SK-N-SH (cell line): ENCODE results near the gene EZH1. TPM values are rescaled to one million over a fixed set of nuclear protein-coding genes. Genes with fewer than 3 reads are reported as not detected.
A peak's percentile ranks its signal among the peaks of the same experiment; 100 is the strongest.

Source experiments
- CTCF ChIA-PET: fragments of 300-600, 350-600 bp; formaldehyde crosslinking; extraction: SDS; loops from one replicate; lab custom pipeline; 2021; lab: Yijun Ruan, JAX
- POLR2A ChIA-PET: fragments of 350-600 bp; sonication (Branson Sonifier 250); formaldehyde crosslinking; extraction: SDS; loops from one replicate; lab custom pipeline; 2020; ENCODE audit warnings: antibody characterized with exemption, inconsistent platforms; lab: Yijun Ruan, JAX
- DNase-seq: peaks from one replicate; pipeline ENCODE4 v3.0.0; 2012
- H2AFZ ChIP-seq: fragments of 200-600 bp; sonication (generic); 2 replicates; pipeline ENCODE4 v1.8.1; 2016; ENCODE audit warnings: antibody characterized with exemption, mild to moderate bottlenecking, low read depth
- H3F3A ChIP-seq: fragments of 200-600 bp; sonication (generic); replicated peaks from 2 replicates; pipeline ENCODE3; 2016; ENCODE audit warnings: antibody characterized with exemption, mild to moderate bottlenecking; ENCODE audit not compliant: insufficient read depth
- H3K27ac ChIP-seq, 2 experiments: fragments of 200-500 bp in 1 of 2; fragments of 200-600 bp in 1 of 2; sonication (Bioruptor generic) in 1 of 2; sonication (generic), shearing (Covaris generic) in 1 of 2; 2 replicates each; pipeline versions ENCODE4 v1.5.1 to v1.6.1; 2014 to 2016; ENCODE audit warnings: low read depth in 2 of 2, inconsistent platforms in 1 of 2, low read length in 1 of 2, mild to moderate bottlenecking in 1 of 2, mixed read lengths in 1 of 2
- H3K27me3 ChIP-seq: fragments of 200-600 bp; sonication (generic), shearing (Covaris generic); 2 replicates; pipeline ENCODE4 v1.6.1; 2016; ENCODE audit warnings: mixed run types; ENCODE audit not compliant: insufficient read depth
- H3K36me3 ChIP-seq, 2 experiments: fragments of 200-500 bp in 1 of 2; fragments of 200-600 bp in 1 of 2; sonication (Bioruptor generic) in 1 of 2; sonication (generic) in 1 of 2; replicated peaks in 1 of 2; 2 replicates each; pipeline versions ENCODE3 to v1.5.1; 2014 to 2016; ENCODE audit warnings: low read length in 1 of 2, mild to moderate bottlenecking in 1 of 2; ENCODE audit not compliant: insufficient read depth in 2 of 2, control insufficient read depth in 1 of 2
- H3K4me1 ChIP-seq, 2 experiments: fragments of 200-500 bp in 1 of 2; fragments of 200-600 bp in 1 of 2; sonication (Bioruptor generic) in 1 of 2; sonication (generic), shearing (Covaris generic) in 1 of 2; 2 replicates each; pipeline versions ENCODE4 v1.5.1 to v1.6.1; 2014 to 2016; ENCODE audit warnings: low read depth in 1 of 2, low read length in 1 of 2, mixed run types in 1 of 2; ENCODE audit not compliant: insufficient read depth in 2 of 2, control insufficient read depth in 1 of 2
- H3K4me2 ChIP-seq: fragments of 200-600 bp; sonication (generic), shearing (Covaris generic); 2 replicates; pipeline ENCODE4 v1.6.1; 2017; ENCODE audit warnings: mixed run types
- H3K4me3 ChIP-seq, 2 experiments: fragments of 200-500 bp in 1 of 2; fragments of 200-600 bp in 1 of 2; sonication (Bioruptor generic) in 1 of 2; sonication (generic), shearing (Covaris generic) in 1 of 2; 2 replicates each; pipeline versions ENCODE4 v1.5.1 to v1.8.1; 2014 to 2016; ENCODE audit warnings: low read depth in 2 of 2, inconsistent platforms in 1 of 2, low read length in 1 of 2, mild to moderate bottlenecking in 1 of 2, mixed read lengths in 1 of 2, moderate library complexity in 1 of 2
- H3K79me2 ChIP-seq: fragments of 200-600 bp; sonication (generic); 2 replicates; pipeline ENCODE4 v1.8.1; 2017; ENCODE audit warnings: mild to moderate bottlenecking; ENCODE audit not compliant: insufficient read depth
- H3K9ac ChIP-seq: fragments of 200-600 bp; sonication (generic); 2 replicates; pipeline ENCODE4 v1.6.1; 2017; ENCODE audit warnings: mixed run types
- H3K9me2 ChIP-seq: fragments of 200-600 bp; sonication (generic); 2 replicates; pipeline ENCODE4 v1.6.1; 2017; ENCODE audit warnings: mixed run types
- H3K9me3 ChIP-seq: fragments of 200-600 bp; sonication (generic); 2 replicates; pipeline ENCODE4 v1.6.1; 2017; ENCODE audit warnings: mixed run types, mild to moderate bottlenecking, moderate library complexity
- H4K20me1 ChIP-seq: fragments of 200-600 bp; sonication (generic); 2 replicates; pipeline ENCODE4 v1.6.1; 2017; ENCODE audit warnings: mild to moderate bottlenecking, mixed run types; ENCODE audit not compliant: insufficient read depth
- CTCF ChIP-seq: fragments of 200-600 bp; sonication (generic); IDR thresholded peaks from 2 replicates; pipeline ENCODE4 v1.6.1; 2017; ENCODE audit warnings: antibody characterized with exemption, mild to moderate bottlenecking, moderate library complexity
- EP300 ChIP-seq, 2 experiments: IDR thresholded peaks; 2 replicates each; pipeline versions ENCODE4 v1.4.0 to v1.6.1; 2012; ENCODE audit warnings: borderline replicate concordance in 1 of 2, low read depth in 1 of 2, low read length in 1 of 2
- EZH2phosphoT487 ChIP-seq: fragments of 200-600 bp; sonication (generic); IDR thresholded peaks from 2 replicates; pipeline ENCODE4 v1.6.1; 2017; ENCODE audit warnings: low read depth, mixed run types, mild to moderate bottlenecking, antibody characterized with exemption, moderate library complexity, borderline replicate concordance
- FOSL2 ChIP-seq: IDR thresholded peaks from 2 replicates; pipeline ENCODE4 v1.4.0; 2012; ENCODE audit warnings: low read depth, mild to moderate bottlenecking, moderate library complexity, borderline replicate concordance
- GATA2 ChIP-seq: sonication (generic); formaldehyde crosslinking; IDR thresholded peaks from 2 replicates; pipeline ENCODE4 v1.5.0; 2020; ENCODE audit warnings: mild to moderate bottlenecking, missing genetic modification reagents
- MXI1 ChIP-seq: IDR thresholded peaks from 2 replicates; pipeline ENCODE4 v1.6.1; 2012; ENCODE audit warnings: mild to moderate bottlenecking, low read depth, low read length, improper control_type of control experiment
- POLR2AphosphoS5 ChIP-seq: IDR thresholded peaks from 2 replicates; pipeline ENCODE4 v1.6.1; 2012; ENCODE audit warnings: low read depth, low read length
- TEAD4 ChIP-seq: IDR thresholded peaks from 2 replicates; pipeline ENCODE4 v1.4.0; 2012; ENCODE audit warnings: mild to moderate bottlenecking, borderline replicate concordance; ENCODE audit not compliant: insufficient read depth
- YY1 ChIP-seq: IDR thresholded peaks from 2 replicates; pipeline ENCODE4 v1.4.0; 2012; ENCODE audit warnings: low read depth, mild to moderate bottlenecking
- WGBS: methylation state at CpG from one replicate; pipeline ENCODE4 v1.1.6; 2017; ENCODE audit warnings: low lambda C conversion rate; 5-methylcytosine and 5-hydroxymethylcytosine counted together
- polyA plus RNA-seq, 3 experiments: library from polyadenylated mRNA; depleted of rRNA; stranded (reverse); fragments of >200 nt; gene quantifications; 2 replicates each; pipeline ENCODE4 v1.2.3, GENCODE V29; 2012
- TF ChIP-seq, protein P1 (sequence below): IDR thresholded peaks from 2 replicates; pipeline ENCODE4 v1.4.0; 2012; ENCODE audit warnings: low read depth

Gene EZH1
- polyA plus RNA-seq, 1 of the 3 experiments (the other 2 are of a cell fraction), result 28.6 TPM

DNA sequence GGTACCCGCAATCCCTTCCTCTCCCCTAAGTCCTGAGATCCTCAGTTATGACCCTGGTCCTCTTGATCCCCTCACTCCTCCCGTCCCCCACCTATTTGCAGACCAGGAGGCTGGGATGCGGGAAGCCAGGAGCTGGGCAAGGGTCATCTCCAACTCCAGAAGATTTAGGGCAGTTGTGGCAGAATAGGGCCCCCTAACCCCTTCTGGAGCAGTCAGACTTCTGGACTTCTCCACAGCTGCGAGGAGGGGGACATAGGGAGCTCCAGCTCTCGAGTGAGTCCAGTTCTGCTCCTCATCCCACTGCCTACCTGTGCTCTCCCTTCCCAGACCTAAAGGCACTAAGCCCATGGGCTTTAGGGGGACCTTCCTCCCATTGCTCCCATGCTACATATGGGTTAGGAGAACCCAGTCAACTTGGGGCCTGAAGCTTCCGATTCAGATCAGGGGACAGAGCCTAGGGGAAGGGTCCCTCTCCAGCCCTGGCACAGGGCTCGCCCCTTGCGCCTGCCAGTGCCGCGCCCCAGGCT lies 36.9 kb upstream of the EZH1 start:
- ChIA-PET CTCF (interaction anchor here (0.7 to 1.8 kb wide), 4 partner anchors 8 to 203 kb away, joined by 3 to 7 read pairs (median 4); partner anchors contain the start of genes BECN1 and VPS25), POLR2A (interaction anchor here (1.8 kb wide), 1 partner anchor 8 kb away, joined by 6 read pairs; the partner anchor contains the start of gene VPS25)
- no peak overlapping the region for H2AFZ ChIP-seq
- no peaks in the 10 kb centered on the region for H3K9me2 ChIP-seq
- 75% methylated on average over 5 of the region's 10 CpGs for WGBS
- peak overlapping the region; percentile 98 for H3K4me2 ChIP-seq
- H3K9ac ChIP-seq, result peak overlapping the region; percentile 87
- no peaks in the 10 kb centered on the region for H3K27me3 ChIP-seq
- peak overlapping the region; percentile 61 to 84; a peak in 3 of 4 replicates for H3K4me3 ChIP-seq
- peak overlapping the region in 1 of 2 experiments; percentile 58; a peak in 1 of 4 replicates for H3K27ac ChIP-seq
- peaks cover 14% of the 10 kb centered on the region in 2 experiments; a peak in 3 of 4 replicates for H3K4me1 ChIP-seq
- H3K79me2 ChIP-seq, result peaks cover 49% of the 10 kb centered on the region
- no peak for DNase-seq
- H3K36me3 ChIP-seq, result peaks cover 20 to 23% of the 10 kb centered on the region in 2 experiments
- peaks cover 7% of the 10 kb centered on the region for H3F3A ChIP-seq
- H3K9me3 ChIP-seq, result no peaks in the 10 kb centered on the region
- TF ChIP-seq FOSL2 (no peak), YY1 (no peak), MXI1 (no peak), TEAD4 (no peak), POLR2AphosphoS5 (no peak), EP300 (IDR thresholded peaks at IDR 0.05; ENCODE audit: borderline replicate concordance in 1 of 2, low read depth in 1 of 2, low read length in 1 of 2) (no peak), EZH2phosphoT487 (no peak), GATA2 (CRISPR knock-in tag) (no peak)
- TF ChIP-seq, all 33 proteins: peak for 0
- H4K20me1 ChIP-seq, result no peaks in the 10 kb centered on the region

DNA sequence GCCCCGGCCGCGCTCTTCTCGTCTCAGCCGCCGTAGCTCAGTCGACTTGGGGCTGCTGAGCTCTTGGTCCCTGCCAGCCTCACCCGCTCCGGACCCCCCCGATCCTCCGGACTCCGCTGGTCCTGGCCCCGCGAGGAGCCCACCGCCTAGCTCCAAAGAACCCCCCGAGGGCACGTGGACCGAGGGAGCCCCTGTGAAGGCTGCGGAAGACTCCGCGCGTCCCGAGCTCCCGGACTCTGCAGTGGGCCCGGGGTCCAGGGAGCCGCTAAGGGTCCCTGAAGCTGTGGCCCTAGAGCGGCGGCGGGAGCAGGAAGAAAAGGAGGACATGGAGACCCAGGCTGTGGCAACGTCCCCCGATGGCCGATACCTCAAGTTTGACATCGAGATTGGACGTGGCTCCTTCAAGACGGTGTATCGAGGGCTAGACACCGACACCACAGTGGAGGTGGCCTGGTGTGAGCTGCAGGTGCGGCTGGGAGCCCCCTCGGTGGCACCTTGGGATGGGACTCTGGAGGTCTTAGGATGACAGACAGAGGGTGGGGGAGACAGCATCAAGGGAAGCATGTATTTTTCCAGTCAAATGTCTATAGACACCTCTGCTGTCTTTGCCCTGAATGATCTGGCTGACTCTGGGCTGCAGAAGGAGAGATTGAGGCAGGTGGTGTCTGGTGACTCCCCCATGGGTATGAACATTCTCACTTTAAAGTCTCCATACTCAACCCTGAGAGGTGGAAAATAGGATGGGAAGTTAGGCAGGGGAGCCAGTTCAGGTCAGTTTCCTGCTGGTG lies 36.2 kb upstream of the EZH1 start:
- peak overlapping the region; percentile 87 for H3K9ac ChIP-seq
- H3K27ac ChIP-seq, result peak overlapping the region in 1 of 2 experiments; percentile 40; a peak in 2 of 4 replicates
- H3K27me3 ChIP-seq, result no peaks in the 10 kb centered on the region
- no peaks in the 10 kb centered on the region for H3K9me2 ChIP-seq
- H3K79me2 ChIP-seq, result peaks cover 47% of the 10 kb centered on the region
- no peak overlapping the region for H2AFZ ChIP-seq
- 38% methylated on average over 25 of the region's 39 CpGs for WGBS
- H3K4me2 ChIP-seq, result peak overlapping the region; percentile 98
- ChIA-PET CTCF (interaction anchor here (0.7 to 1.8 kb wide), 4 partner anchors 8 to 203 kb away, joined by 3 to 7 read pairs (median 4); partner anchors contain the start of gene VPS25), POLR2A (interaction anchor here (0.5 to 1.4 kb wide), 3 partner anchors 17 to 252 kb away, joined by 3 to 4 read pairs (median 3); partner anchors contain the start of genes CNTD1 and COA3)
- TF ChIP-seq, protein P1, sequence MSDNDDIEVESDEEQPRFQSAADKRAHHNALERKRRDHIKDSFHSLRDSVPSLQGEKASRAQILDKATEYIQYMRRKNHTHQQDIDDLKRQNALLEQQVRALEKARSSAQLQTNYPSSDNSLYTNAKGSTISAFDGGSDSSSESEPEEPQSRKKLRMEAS, result 0 out of 2 replicates have a peak, but pooled peaks have one; percentile 25
- TF ChIP-seq CTCF, result no peak
- no peaks in the 10 kb centered on the region for H3K9me3 ChIP-seq
- DNase-seq, result no peak
- H3K36me3 ChIP-seq, result peaks cover 20 to 29% of the 10 kb centered on the region in 2 experiments
- H3K4me1 ChIP-seq, result peaks cover 14% of the 10 kb centered on the region in 2 experiments; a peak in 3 of 4 replicates
- H3F3A ChIP-seq, result peaks cover 7% of the 10 kb centered on the region
- H3K4me3 ChIP-seq, result peak overlapping the region; percentile 61 to 84
- H4K20me1 ChIP-seq, result no peaks in the 10 kb centered on the region
